ENCODE results near the gene HMCN2.

DNA sequence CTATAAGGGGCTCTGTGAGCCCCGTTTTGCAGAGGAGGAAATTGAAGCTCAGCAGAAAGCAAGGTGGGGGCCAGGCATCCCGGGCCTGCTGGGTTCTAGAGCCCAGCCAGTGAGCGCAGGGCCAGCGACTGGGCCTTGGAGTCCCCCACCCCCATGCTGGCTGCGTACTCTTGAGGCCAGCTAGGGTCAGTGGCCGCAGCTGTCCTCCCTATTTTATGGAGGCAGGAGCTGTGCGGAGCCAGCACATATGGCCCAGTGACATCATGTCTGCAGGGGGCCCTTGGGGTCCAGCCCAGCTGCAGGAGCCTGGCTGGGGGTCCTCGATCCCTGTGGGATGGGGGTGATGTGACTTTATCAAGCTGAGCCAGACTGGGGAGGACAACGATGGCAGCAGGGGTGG is 71.3 kb downstream of the HMCN2 start:
- TF ChIP-seq EZH2 (IDR thresholded peaks at IDR 0.05; ENCODE audit: borderline replicate concordance, low read depth, low read length, severe bottlenecking) = no peak
- no peak for TF ChIP-seq CTCF (IDR thresholded peaks at IDR 0.05; ENCODE audit: extremely low read depth in 1 of 2, insufficient read depth in 1 of 2, low read depth in 1 of 2, low read length in 2 of 2)
- no peak for TF ChIP-seq POLR2AphosphoS5 (IDR thresholded peaks at IDR 0.05; ENCODE audit: insufficient read depth, low read depth, low read length)
- no peak for TF ChIP-seq FOS (IDR thresholded peaks at IDR 0.05; ENCODE audit: borderline replicate concordance, insufficient read depth, low read length)
